Measurements from ENCODE around the gene SCT.
A peak's percentile ranks its signal among the peaks of the same experiment; 100 is the strongest.

Gene SCT

DNA sequence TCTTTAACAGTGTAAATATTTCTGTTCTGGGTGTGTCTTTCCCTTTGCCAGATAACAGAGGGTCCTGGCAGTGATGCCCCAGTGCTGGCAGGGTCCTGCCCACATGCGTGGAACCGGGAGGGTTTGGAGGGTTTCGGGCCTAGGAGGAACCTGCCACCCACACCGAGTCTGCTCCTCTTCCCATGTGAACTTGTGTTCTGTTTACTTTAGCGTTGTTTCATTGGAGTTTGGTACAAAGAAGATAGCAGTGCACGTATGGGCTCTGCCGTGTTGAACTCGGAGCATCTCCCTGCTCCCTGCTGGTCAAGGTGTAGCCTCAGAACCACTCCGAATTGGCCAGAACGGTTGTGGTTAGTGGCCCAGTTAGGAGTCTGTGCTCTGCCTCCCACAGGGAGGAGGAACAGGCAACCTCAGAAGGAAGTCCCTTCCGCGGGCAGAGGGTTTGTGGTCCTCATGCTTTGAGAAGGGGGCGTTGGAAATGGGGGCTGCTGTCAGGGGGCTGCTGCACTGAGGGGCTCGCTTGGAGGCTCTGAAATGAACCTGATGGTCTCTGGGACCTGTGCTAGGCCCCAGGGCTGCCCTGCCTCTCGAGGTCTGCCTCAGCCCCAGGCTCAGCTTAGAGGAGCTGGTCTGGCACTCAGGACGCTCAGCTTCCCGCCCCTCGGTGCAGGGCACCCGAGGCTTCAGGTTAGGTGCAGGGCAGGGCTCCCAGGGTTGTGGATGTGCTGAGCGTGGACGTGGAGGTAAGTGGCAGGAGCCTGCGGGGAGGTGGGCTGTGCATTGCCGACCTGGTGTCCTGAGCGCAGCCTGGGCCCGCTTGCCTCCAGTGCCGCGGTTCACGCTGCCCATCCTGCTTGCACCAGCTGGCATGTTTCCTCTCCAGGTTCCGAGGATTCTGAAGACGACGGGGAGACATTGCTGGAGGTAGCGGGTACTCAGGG is 40.3 kb downstream of the SCT start:
- H3K4me3 ChIP-seq (ENCODE audit: low read depth, low read length): no peak overlapping the region
- DNase-seq (ENCODE audit: low read depth): no peak
- TF ChIP-seq, protein P1, sequence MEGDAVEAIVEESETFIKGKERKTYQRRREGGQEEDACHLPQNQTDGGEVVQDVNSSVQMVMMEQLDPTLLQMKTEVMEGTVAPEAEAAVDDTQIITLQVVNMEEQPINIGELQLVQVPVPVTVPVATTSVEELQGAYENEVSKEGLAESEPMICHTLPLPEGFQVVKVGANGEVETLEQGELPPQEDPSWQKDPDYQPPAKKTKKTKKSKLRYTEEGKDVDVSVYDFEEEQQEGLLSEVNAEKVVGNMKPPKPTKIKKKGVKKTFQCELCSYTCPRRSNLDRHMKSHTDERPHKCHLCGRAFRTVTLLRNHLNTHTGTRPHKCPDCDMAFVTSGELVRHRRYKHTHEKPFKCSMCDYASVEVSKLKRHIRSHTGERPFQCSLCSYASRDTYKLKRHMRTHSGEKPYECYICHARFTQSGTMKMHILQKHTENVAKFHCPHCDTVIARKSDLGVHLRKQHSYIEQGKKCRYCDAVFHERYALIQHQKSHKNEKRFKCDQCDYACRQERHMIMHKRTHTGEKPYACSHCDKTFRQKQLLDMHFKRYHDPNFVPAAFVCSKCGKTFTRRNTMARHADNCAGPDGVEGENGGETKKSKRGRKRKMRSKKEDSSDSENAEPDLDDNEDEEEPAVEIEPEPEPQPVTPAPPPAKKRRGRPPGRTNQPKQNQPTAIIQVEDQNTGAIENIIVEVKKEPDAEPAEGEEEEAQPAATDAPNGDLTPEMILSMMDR (IDR thresholded peaks at IDR 0.05; ENCODE audit: control insufficient read depth, extremely low read depth, insufficient read depth): no peak

DNA sequence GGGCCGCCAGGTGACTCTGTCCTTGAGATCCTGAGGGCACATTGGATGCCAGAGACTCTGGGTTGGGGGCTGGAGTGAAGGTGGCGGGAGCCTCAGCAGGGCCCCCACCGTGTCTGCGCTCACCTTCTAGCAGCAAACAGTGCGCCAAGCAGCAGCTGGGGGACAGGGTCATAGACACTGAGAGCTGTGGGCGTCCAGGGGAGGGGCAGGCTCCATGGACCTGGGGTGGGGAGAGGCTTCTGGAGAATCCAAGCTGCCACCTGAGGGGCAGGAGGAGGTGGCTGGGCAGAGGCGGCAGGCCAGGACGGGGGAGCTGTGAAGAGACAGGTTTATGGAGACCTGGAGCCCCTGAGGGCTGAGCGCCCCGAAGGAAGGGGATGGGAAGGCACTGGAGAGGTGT is 42.7 kb downstream of the SCT start:
- no peak overlapping the region for H3K4me3 ChIP-seq (ENCODE audit: low read depth, low read length)
- DNase-seq (ENCODE audit: low read depth): no peak
- TF ChIP-seq, protein P1 (IDR thresholded peaks at IDR 0.05; ENCODE audit: control insufficient read depth, extremely low read depth, insufficient read depth): no peak

DNA sequence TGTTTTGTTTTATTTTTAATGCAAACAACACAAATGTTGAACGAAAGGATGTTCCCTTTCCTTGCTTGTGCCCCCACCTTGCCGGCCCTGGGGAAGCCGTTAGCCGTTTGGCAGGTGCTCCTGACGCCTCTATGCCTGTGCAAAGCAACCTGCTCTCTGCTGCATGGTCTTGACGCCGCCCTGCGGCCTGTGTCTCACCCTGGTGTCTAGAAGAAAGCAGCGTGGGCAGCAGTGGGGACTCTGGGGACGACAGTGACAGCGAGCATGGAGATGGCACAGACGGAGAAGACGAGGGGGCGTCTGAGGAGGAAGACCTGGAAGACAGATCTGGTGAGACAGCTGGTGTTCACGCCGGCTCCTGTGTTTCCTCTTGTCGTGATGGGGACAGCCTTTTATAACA is 45.2 kb downstream of the SCT start:
- no peak for DNase-seq (ENCODE audit: low read depth)
- no peak overlapping the region for H3K4me3 ChIP-seq (ENCODE audit: low read depth, low read length)
- TF ChIP-seq, protein P1 (IDR thresholded peaks at IDR 0.05; ENCODE audit: control insufficient read depth, extremely low read depth, insufficient read depth): no peak

DNA sequence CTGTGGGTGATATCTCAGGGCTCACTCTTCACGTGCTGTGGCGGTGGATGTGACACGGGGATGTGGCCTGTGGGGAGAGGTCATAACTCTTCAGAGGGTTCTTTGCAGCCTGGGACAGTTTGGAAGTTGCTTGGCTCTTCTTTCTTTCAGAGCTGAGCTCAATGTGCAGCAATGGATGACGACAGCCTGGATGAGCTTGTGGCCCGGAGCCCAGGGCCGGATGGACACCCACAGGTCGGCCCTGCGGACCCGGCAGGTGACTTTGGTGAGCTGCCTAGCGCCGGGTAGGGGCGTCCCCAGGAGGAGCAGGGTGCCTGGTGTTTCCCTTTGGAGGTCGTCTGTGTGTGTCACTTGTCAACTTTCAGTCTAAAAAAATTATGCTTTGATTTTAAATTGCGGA is 45.6 kb downstream of the SCT start:
- no peak for DNase-seq (ENCODE audit: low read depth)
- no peak overlapping the region for H3K4me3 ChIP-seq (ENCODE audit: low read depth, low read length)
- TF ChIP-seq, protein P1 (IDR thresholded peaks at IDR 0.05; ENCODE audit: control insufficient read depth, extremely low read depth, insufficient read depth): no peak

DNA sequence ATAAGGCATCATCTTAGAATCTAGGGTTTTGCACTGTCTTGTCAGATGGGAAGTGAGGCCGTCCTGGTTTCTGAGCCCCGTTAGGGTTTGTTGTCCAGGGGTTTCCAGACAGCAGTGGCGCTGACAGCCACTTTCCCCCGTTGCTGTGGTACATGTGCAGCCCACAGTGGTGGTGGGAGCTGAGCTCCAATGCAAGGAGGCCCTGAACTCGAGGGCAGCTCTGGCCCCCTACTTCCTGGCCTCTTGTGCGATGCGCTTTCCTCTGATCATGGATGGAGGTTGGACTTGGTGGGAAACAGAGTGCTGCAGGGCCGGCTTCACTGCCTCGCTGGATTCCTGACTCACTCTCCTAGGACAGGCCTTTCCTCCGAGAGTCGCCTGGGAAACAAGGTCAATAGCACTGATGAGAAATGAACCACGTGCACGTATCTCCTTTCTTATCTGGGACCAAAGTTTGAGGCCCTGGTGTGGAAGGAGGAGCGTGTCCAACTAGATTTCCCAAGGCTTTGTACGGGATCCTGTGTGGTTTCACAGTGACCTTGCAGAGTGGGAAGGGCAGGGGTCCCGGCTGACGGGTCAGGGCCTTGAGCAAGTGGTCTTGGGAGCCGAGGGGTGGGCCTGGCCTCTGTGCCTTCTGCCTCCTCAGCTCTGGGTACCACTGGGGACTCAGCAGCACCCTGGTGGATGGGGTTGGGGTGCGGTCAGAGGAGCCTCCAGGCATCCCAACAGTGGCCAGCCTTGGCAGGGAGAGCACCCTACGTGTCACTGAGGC is 47.0 kb downstream of the SCT start:
- TF ChIP-seq, protein P1 (IDR thresholded peaks at IDR 0.05; ENCODE audit: control insufficient read depth, extremely low read depth, insufficient read depth): no peak
- H3K4me3 ChIP-seq (ENCODE audit: low read depth, low read length): no peak overlapping the region
- no peak for DNase-seq (ENCODE audit: low read depth)

DNA sequence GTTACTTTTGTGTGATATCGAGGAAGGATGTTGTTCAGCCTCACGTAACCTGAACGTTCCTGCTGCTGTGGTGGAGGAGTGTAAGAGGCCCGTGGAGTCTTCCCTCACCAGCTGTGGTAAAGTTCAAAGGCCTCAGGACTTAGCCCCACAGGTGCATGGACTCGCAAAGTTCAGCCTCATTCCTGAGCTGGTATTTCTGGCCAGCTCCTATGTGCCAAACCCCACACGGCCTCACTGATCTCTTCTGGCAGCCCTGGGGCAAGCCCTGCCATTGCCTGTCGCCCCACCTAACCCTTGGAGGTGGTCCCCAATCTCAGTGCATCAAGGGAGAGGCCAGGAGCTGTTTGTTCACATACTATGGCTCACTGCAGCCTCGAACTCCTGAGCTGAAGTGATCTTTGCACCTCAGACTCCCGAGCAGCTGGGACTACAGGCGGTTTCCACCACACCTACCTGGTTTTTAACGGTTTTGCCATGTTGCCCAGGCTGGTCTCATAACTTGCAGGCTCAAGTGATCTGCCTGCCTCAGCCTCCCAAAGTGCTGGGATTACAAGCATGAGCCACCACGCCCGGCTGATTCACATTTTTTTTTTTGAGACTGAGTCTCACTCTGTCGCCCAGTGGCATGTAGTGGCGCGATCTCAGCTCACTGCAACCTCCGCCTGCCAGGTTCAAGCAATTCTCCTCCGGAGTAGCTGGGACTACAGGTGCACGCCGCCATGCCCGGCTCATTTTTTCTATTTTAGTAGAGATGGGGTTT is 48.5 kb downstream of the SCT start:
- no peak for DNase-seq (ENCODE audit: low read depth)
- peak overlapping the region; percentile 69 for H3K4me3 ChIP-seq (ENCODE audit: low read depth, low read length)
- TF ChIP-seq, protein P1 (IDR thresholded peaks at IDR 0.05; ENCODE audit: control insufficient read depth, extremely low read depth, insufficient read depth): no peak

Measured in LNCaP clone FGC (cell line).